ENCODE results near the gene SHOC1.

The SHOC1 gene

GRCh38 chr9:111789881-111790280 is 4.9 kb downstream of the SHOC1 start:
- H3K4me1 ChIP-seq (ENCODE audit: low read length) = no peaks in the 10 kb centered on the region
- H3K36me3 ChIP-seq (replicated peaks; ENCODE audit: low read depth, low read length) = no peaks in the 10 kb centered on the region
- TF ChIP-seq EZH2phosphoT487 (IDR thresholded peaks at IDR 0.05; ENCODE audit: low read depth) = no peak
- TF ChIP-seq CTCF (IDR thresholded peaks at IDR 0.05; ENCODE audit: low read depth, low read length) = no peak

DNA sequence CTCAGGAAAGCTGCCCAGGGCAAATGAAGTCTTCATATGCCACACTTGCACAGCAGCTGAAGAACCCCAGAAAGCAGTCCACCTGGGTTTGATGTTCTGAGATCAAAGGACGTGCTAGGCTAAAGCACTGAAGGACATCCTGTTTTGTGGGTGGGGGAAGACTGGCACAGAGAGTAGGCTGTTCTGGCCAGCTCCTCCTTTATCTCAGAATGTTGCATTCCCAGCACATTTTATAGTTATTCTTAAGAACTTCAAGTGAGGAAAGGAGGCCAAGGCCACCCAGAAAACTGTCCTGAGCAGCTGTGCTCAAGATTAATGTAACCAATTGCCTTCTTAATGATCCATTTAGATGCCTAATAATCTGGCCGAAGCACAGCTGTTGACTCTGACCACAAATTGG is 10.9 kb downstream of the SHOC1 start:
- H4K20me1 ChIP-seq (ENCODE audit: insufficient read depth, low read length) = no peaks in the 10 kb centered on the region
- no peak overlapping the region for H3K27ac ChIP-seq (ENCODE audit: low read length)
- no peak overlapping the region for H3K9ac ChIP-seq (ENCODE audit: low read length)
- H3K4me1 ChIP-seq (ENCODE audit: low read length) = no peaks in the 10 kb centered on the region
- H3K4me2 ChIP-seq (ENCODE audit: low read length) = no peak overlapping the region
- TF ChIP-seq EZH2phosphoT487 (IDR thresholded peaks at IDR 0.05; ENCODE audit: low read depth) (no peak), CTCF (IDR thresholded peaks at IDR 0.05; ENCODE audit: low read depth, low read length) (no peak)
- H3K36me3 ChIP-seq (replicated peaks; ENCODE audit: low read depth, low read length) = no peaks in the 10 kb centered on the region
- H3K27me3 ChIP-seq (ENCODE audit: low read depth, low read length) = no peaks in the 10 kb centered on the region
- no peaks in the 10 kb centered on the region for H3K79me2 ChIP-seq (ENCODE audit: low read length)
- no peak overlapping the region for H2AFZ ChIP-seq (ENCODE audit: low read depth, low read length)
- H3K4me3 ChIP-seq (ENCODE audit: low read length) = no peak overlapping the region
- H3K9me3 ChIP-seq (ENCODE audit: insufficient read depth, low read length) = 0 out of 2 replicates have a peak, but pooled peaks cover 5% of the 10 kb centered on the region

More at GRCh38 chr9:111789881-111790280, 4.9 kb downstream of the SHOC1 start:
- Histone ChIP-seq H2AFZ (ENCODE audit: low read depth, low read length) (no peak overlapping the region), H3K4me3 (ENCODE audit: low read length) (no peak overlapping the region), H3K9ac (ENCODE audit: low read length) (no peak overlapping the region), H3K4me2 (ENCODE audit: low read length) (no peak overlapping the region), H3K9me3 (ENCODE audit: insufficient read depth, low read length) (0 out of 2 replicates have a peak, but pooled peaks cover 5% of the 10 kb centered on the region), H3K27me3 (ENCODE audit: low read depth, low read length) (no peaks in the 10 kb centered on the region), H4K20me1 (ENCODE audit: insufficient read depth, low read length) (no peaks in the 10 kb centered on the region), H3K79me2 (ENCODE audit: low read length) (no peaks in the 10 kb centered on the region), H3K27ac (ENCODE audit: low read length) (no peak overlapping the region)

GRCh38 chr9:111783424-111783823 is 11.3 kb downstream of the SHOC1 start:
- Histone ChIP-seq H3K36me3 (replicated peaks; ENCODE audit: low read depth, low read length) (no peaks in the 10 kb centered on the region), H3K4me1 (ENCODE audit: low read length) (no peaks in the 10 kb centered on the region), H3K27ac (ENCODE audit: low read length) (no peak overlapping the region), H4K20me1 (ENCODE audit: insufficient read depth, low read length) (no peaks in the 10 kb centered on the region), H3K9me3 (ENCODE audit: insufficient read depth, low read length) (0 out of 2 replicates have a peak, but pooled peaks cover 5% of the 10 kb centered on the region), H3K79me2 (ENCODE audit: low read length) (no peaks in the 10 kb centered on the region), H2AFZ (ENCODE audit: low read depth, low read length) (no peak overlapping the region), H3K4me2 (ENCODE audit: low read length) (no peak overlapping the region), H3K9ac (ENCODE audit: low read length) (no peak overlapping the region), H3K27me3 (ENCODE audit: low read depth, low read length) (no peaks in the 10 kb centered on the region), H3K4me3 (ENCODE audit: low read length) (no peak overlapping the region)
- TF ChIP-seq CTCF (IDR thresholded peaks at IDR 0.05; ENCODE audit: low read depth, low read length) (no peak), EZH2phosphoT487 (IDR thresholded peaks at IDR 0.05; ENCODE audit: low read depth) (no peak)

DNA sequence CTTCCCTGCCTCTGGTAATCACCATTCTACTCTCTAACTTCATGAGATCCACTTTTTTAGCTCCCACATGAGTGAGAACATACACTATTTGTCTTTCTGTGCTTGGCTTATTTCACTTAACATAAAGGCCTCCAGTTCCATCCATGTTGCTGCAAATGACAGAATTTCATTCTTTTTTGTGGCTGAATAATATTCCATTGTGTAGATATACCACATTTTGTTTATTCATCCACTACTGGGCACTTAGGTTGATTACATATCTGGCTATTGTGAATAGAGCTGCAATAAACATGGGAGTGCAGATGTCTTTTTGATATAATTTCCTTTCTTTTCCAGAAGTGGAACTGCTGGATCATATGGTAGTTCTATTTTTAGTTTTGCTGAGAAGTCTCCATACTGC is 28.7 kb downstream of the SHOC1 start:
- no peak overlapping the region for H3K4me2 ChIP-seq (ENCODE audit: low read length)
- no peak overlapping the region for H3K27ac ChIP-seq (ENCODE audit: low read length)
- no peak for TF ChIP-seq EZH2phosphoT487 (IDR thresholded peaks at IDR 0.05; ENCODE audit: low read depth)
- TF ChIP-seq CTCF (IDR thresholded peaks at IDR 0.05; ENCODE audit: low read depth, low read length) = no peak
- H3K9ac ChIP-seq (ENCODE audit: low read length) = no peak overlapping the region
- no peaks in the 10 kb centered on the region for H4K20me1 ChIP-seq (ENCODE audit: insufficient read depth, low read length)
- H3K79me2 ChIP-seq (ENCODE audit: low read length) = no peaks in the 10 kb centered on the region
- H3K4me3 ChIP-seq (ENCODE audit: low read length) = no peak overlapping the region
- H3K27me3 ChIP-seq (ENCODE audit: low read depth, low read length) = no peaks in the 10 kb centered on the region
- no peaks in the 10 kb centered on the region for H3K36me3 ChIP-seq (replicated peaks; ENCODE audit: low read depth, low read length)
- no peaks in the 10 kb centered on the region for H3K9me3 ChIP-seq (ENCODE audit: insufficient read depth, low read length)
- no peak overlapping the region for H2AFZ ChIP-seq (ENCODE audit: low read depth, low read length)
- H3K4me1 ChIP-seq (ENCODE audit: low read length) = no peaks in the 10 kb centered on the region
